Measurements from ENCODE around the gene TMC6. TPM values are rescaled to one million over a fixed set of nuclear protein-coding genes. Genes with fewer than 3 reads are reported as not detected.

Gene TMC6
- total and polyA plus RNA-seq, 2 experiments from 2014 or later = 50.0 to 72.2 TPM

Small RNA genes within 50 kb of the gene (small RNA-seq; reads per million reads assigned to genes)
- gene RNU6-625P (ENCODE audit: low replicate concordance) = not detected

Other genes with a start within 250 kb of the TMC6 start
- gene TNRC6C, start 170.1 kb downstream of the TMC6 start, total RNA-seq (2014; rRNA removed; shearing (Covaris generic)) = 16.2 and 16.6 TPM in 2 replicates
- gene TNRC6C, start 170.1 kb downstream of the TMC6 start, polyA plus RNA-seq (2016; fragmentation: Nextera tagmentation; extraction: Ambion mirVana) = 8.6 and 10.1 TPM in 2 replicates
- gene TMC8, start 2.0 kb upstream of the TMC6 start, total RNA-seq (2014; rRNA removed; shearing (Covaris generic)) = 1.2 and 2.2 TPM in 2 replicates
- 1.3 and 1.8 TPM in 2 replicates for gene TMC8, start 2.0 kb upstream of the TMC6 start, polyA plus RNA-seq (2016; fragmentation: Nextera tagmentation; extraction: Ambion mirVana)
- not detected in 2 replicates for gene C17orf99, start 17.6 kb upstream of the TMC6 start, total RNA-seq (2014; rRNA removed; shearing (Covaris generic))
- not detected in 2 replicates for gene C17orf99, start 17.6 kb upstream of the TMC6 start, polyA plus RNA-seq (2016; fragmentation: Nextera tagmentation; extraction: Ambion mirVana)
- 33.0 and 61.6 TPM in 2 replicates for gene SYNGR2, start 39.8 kb upstream of the TMC6 start, total RNA-seq (2014; rRNA removed; shearing (Covaris generic))
- 43.1 and 46.9 TPM in 2 replicates for gene SYNGR2, start 39.8 kb upstream of the TMC6 start, polyA plus RNA-seq (2016; fragmentation: Nextera tagmentation; extraction: Ambion mirVana)
- gene TK1, start 58.3 kb upstream of the TMC6 start, total RNA-seq (2014; rRNA removed; shearing (Covaris generic)) = 83.7 and 84.4 TPM in 2 replicates
- 74.5 and 74.6 TPM in 2 replicates for gene TK1, start 58.3 kb upstream of the TMC6 start, polyA plus RNA-seq (2016; fragmentation: Nextera tagmentation; extraction: Ambion mirVana)
- 43.0 and 47.5 TPM in 2 replicates for gene AFMID, start 58.6 kb upstream of the TMC6 start, total RNA-seq (2014; rRNA removed; shearing (Covaris generic))
- gene AFMID, start 58.6 kb upstream of the TMC6 start, polyA plus RNA-seq (2016; fragmentation: Nextera tagmentation; extraction: Ambion mirVana) = 36.8 and 38.0 TPM in 2 replicates
- 89.7 and 114 TPM in 2 replicates for gene BIRC5, start 85.5 kb upstream of the TMC6 start, total RNA-seq (2014; rRNA removed; shearing (Covaris generic))
- 111 and 132 TPM in 2 replicates for gene BIRC5, start 85.5 kb upstream of the TMC6 start, polyA plus RNA-seq (2016; fragmentation: Nextera tagmentation; extraction: Ambion mirVana)
- gene TMEM235, start 102.9 kb upstream of the TMC6 start, total RNA-seq (2014; rRNA removed; shearing (Covaris generic)) = not detected in 2 replicates
- not detected in 2 replicates for gene TMEM235, start 102.9 kb upstream of the TMC6 start, polyA plus RNA-seq (2016; fragmentation: Nextera tagmentation; extraction: Ambion mirVana)
- gene SOCS3, start 231.3 kb upstream of the TMC6 start, total RNA-seq (2014; rRNA removed; shearing (Covaris generic)) = 25.1 and 32.9 TPM in 2 replicates
- 13.2 TPM in 2 replicates for gene SOCS3, start 231.3 kb upstream of the TMC6 start, polyA plus RNA-seq (2016; fragmentation: Nextera tagmentation; extraction: Ambion mirVana)
- gene PGS1, start 249.9 kb upstream of the TMC6 start, total RNA-seq (2014; rRNA removed; shearing (Covaris generic)) = 65.8 and 67.1 TPM in 2 replicates
- gene PGS1, start 249.9 kb upstream of the TMC6 start, polyA plus RNA-seq (2016; fragmentation: Nextera tagmentation; extraction: Ambion mirVana) = 42.5 and 43.9 TPM in 2 replicates